Activated T-helper 1 cell treated with anti-CD3 and anti-CD28 coated beads, Interleukin-12 subunit alpha, Interleukin-12 subunit beta, Interleukin-2, Interleukin-4 antibody, amounts not matched to agents 30 ng/mL and 10 ng/mL and 1 ng/mL, durations not matched to agents 14 hours and 24 hours and 36 hours (primary cell): ENCODE measurements around the gene ZDHHC12. TPM values are rescaled to one million over a fixed set of nuclear protein-coding genes. Genes with fewer than 3 reads are reported as not detected.

ENCODE experiments used
- DNase-seq: peaks from one replicate; pipeline ENCODE4 v3.0.0; 2021; ENCODE audit warnings: low spot score
- H3K27ac Mint-ChIP-seq: one replicate; pipeline ENCODE4 v1.8.0; 2021; ENCODE audit warnings: mild to moderate bottlenecking, mixed read lengths
- H3K27me3 Mint-ChIP-seq: one replicate; pipeline ENCODE4 v1.8.0; 2022; ENCODE audit warnings: mild to moderate bottlenecking, moderate library complexity, mixed read lengths; ENCODE audit not compliant: insufficient read depth
- H3K36me3 Mint-ChIP-seq: one replicate; pipeline ENCODE4 v1.8.0; 2021; ENCODE audit warnings: low read depth, mixed read lengths
- H3K4me1 Mint-ChIP-seq: one replicate; pipeline ENCODE4 v1.8.0; 2021; ENCODE audit warnings: low read depth, mixed read lengths
- H3K4me3 Mint-ChIP-seq: one replicate; pipeline ENCODE4 v1.8.0; 2021; ENCODE audit warnings: mild to moderate bottlenecking, moderate library complexity, mixed read lengths
- H3K9me3 Mint-ChIP-seq: one replicate; pipeline ENCODE4 v1.8.0; 2021; ENCODE audit warnings: mixed read lengths
- intact Hi-C: fragments of 100-400 bp; cut with micrococcal nuclease; formaldehyde crosslinking; loops from one replicate; pipeline ENCODE4 v1.15.1; 2024
- total RNA-seq: library from RNA; stranded (reverse); gene quantifications from 2 replicates; pipeline ENCODE4 v1.2.3, GENCODE V29; 2022

Gene ZDHHC12
- total RNA-seq, 1 donor from 2014 or later: 51.7 TPM

- no peaks in the 10 kb centered on the region for H3K27me3 Mint-ChIP-seq
- H3K27ac Mint-ChIP-seq: no peak overlapping the region
- no peaks in the 10 kb centered on the region for H3K4me1 Mint-ChIP-seq
- intact Hi-C loops: no loop called here
- no peaks in the 10 kb centered on the region for H3K36me3 Mint-ChIP-seq
- no peaks in the 10 kb centered on the region for H3K9me3 Mint-ChIP-seq
- H3K4me3 Mint-ChIP-seq: no peak overlapping the region
- DNase-seq: no peak
These were observed 27.1 kb upstream of the ZDHHC12 start for GRCh38 chr9:128750926-128751595.

- H3K4me3 Mint-ChIP-seq: no peak overlapping the region
- no peak for DNase-seq
- no peaks in the 10 kb centered on the region for H3K4me1 Mint-ChIP-seq
- H3K36me3 Mint-ChIP-seq: no peaks in the 10 kb centered on the region
- intact Hi-C loops: no loop called here
- no peaks in the 10 kb centered on the region for H3K27me3 Mint-ChIP-seq
- no peaks in the 10 kb centered on the region for H3K9me3 Mint-ChIP-seq
- no peak overlapping the region for H3K27ac Mint-ChIP-seq
These were observed 23.3 kb upstream of the ZDHHC12 start for GRCh38 chr9:128747241-128747640.

GRCh38 chr9:128743421-128743820 is 19.5 kb upstream of the ZDHHC12 start:
- peaks cover 3% of the 10 kb centered on the region for H3K36me3 Mint-ChIP-seq
- intact Hi-C loops: no loop called here
- H3K27ac Mint-ChIP-seq: no peak overlapping the region
- no peaks in the 10 kb centered on the region for H3K4me1 Mint-ChIP-seq
- no peak overlapping the region for H3K4me3 Mint-ChIP-seq
- no peaks in the 10 kb centered on the region for H3K9me3 Mint-ChIP-seq
- H3K27me3 Mint-ChIP-seq: no peaks in the 10 kb centered on the region
- DNase-seq: no peak

- DNase-seq: no peak
- H3K4me1 Mint-ChIP-seq: no peaks in the 10 kb centered on the region
- no peak overlapping the region for H3K4me3 Mint-ChIP-seq
- intact Hi-C loops: no loop called here
- no peaks in the 10 kb centered on the region for H3K9me3 Mint-ChIP-seq
- no peak overlapping the region for H3K27ac Mint-ChIP-seq
- peaks cover 3% of the 10 kb centered on the region for H3K36me3 Mint-ChIP-seq
- no peaks in the 10 kb centered on the region for H3K27me3 Mint-ChIP-seq
These were observed 18.5 kb upstream of the ZDHHC12 start for GRCh38 chr9:128742401-128742800.

GRCh38 chr9:128735373-128735772 is 11.4 kb upstream of the ZDHHC12 start:
- intact Hi-C loops: no loop called here
- no peak overlapping the region for H3K4me3 Mint-ChIP-seq
- no peak for DNase-seq
- no peaks in the 10 kb centered on the region for H3K27me3 Mint-ChIP-seq
- no peaks in the 10 kb centered on the region for H3K9me3 Mint-ChIP-seq
- no peak overlapping the region for H3K27ac Mint-ChIP-seq
- H3K4me1 Mint-ChIP-seq: no peaks in the 10 kb centered on the region
- H3K36me3 Mint-ChIP-seq: peaks cover 8% of the 10 kb centered on the region

GRCh38 chr9:128733256-128733655 is 9.3 kb upstream of the ZDHHC12 start:
- Mint-ChIP-seq H3K4me1 (no peaks in the 10 kb centered on the region), H3K36me3 (peaks cover 5% of the 10 kb centered on the region), H3K27me3 (no peaks in the 10 kb centered on the region), H3K27ac (no peak overlapping the region), H3K4me3 (no peak overlapping the region), H3K9me3 (no peaks in the 10 kb centered on the region)
- intact Hi-C loops: loop anchor here (2.0 kb wide), 1 partner anchor 54 kb away; the partner anchor contains the start of gene TBC1D13
- DNase-seq: no peak

- H3K4me3 Mint-ChIP-seq: no peak overlapping the region
- intact Hi-C loops: loop anchor here (2.0 kb wide), 1 partner anchor 54 kb away; the partner anchor contains the start of gene TBC1D13
- peaks cover 5% of the 10 kb centered on the region for H3K36me3 Mint-ChIP-seq
- H3K27me3 Mint-ChIP-seq: no peaks in the 10 kb centered on the region
- DNase-seq: no peak
- H3K9me3 Mint-ChIP-seq: no peaks in the 10 kb centered on the region
- H3K27ac Mint-ChIP-seq: no peak overlapping the region
- H3K4me1 Mint-ChIP-seq: peaks cover 2% of the 10 kb centered on the region
These were observed 8.6 kb upstream of the ZDHHC12 start for GRCh38 chr9:128732576-128732975.

- intact Hi-C loops: loop anchor here (2.0 kb wide), 1 partner anchor 55 kb away; the partner anchor contains the start of gene TBC1D13
- no peak overlapping the region for H3K4me3 Mint-ChIP-seq
- no peaks in the 10 kb centered on the region for H3K9me3 Mint-ChIP-seq
- no peak for DNase-seq
- no peaks in the 10 kb centered on the region for H3K27me3 Mint-ChIP-seq
- H3K36me3 Mint-ChIP-seq: peaks cover 2% of the 10 kb centered on the region
- H3K4me1 Mint-ChIP-seq: peaks cover 5% of the 10 kb centered on the region
- H3K27ac Mint-ChIP-seq: no peak overlapping the region
These were observed 7.8 kb upstream of the ZDHHC12 start for GRCh38 chr9:128731691-128732090.

GRCh38 chr9:128731093-128731492 is 7.2 kb upstream of the ZDHHC12 start:
- no peak for DNase-seq
- no peak overlapping the region for H3K27ac Mint-ChIP-seq
- H3K36me3 Mint-ChIP-seq: peaks cover 2% of the 10 kb centered on the region
- intact Hi-C loops: no loop called here
- H3K4me3 Mint-ChIP-seq: no peak overlapping the region
- peaks cover 8% of the 10 kb centered on the region for H3K4me1 Mint-ChIP-seq
- no peaks in the 10 kb centered on the region for H3K9me3 Mint-ChIP-seq
- no peaks in the 10 kb centered on the region for H3K27me3 Mint-ChIP-seq

- Mint-ChIP-seq H3K4me1 (peaks cover 18% of the 10 kb centered on the region), H3K27ac (no peak overlapping the region), H3K27me3 (no peaks in the 10 kb centered on the region), H3K36me3 (no peaks in the 10 kb centered on the region), H3K9me3 (no peaks in the 10 kb centered on the region), H3K4me3 (no peak overlapping the region)
- intact Hi-C loops: loop anchor here (10.0 kb wide), 1 partner anchor 215 kb away; the partner anchor contains the start of genes DOLK and NUP188
- no peak for DNase-seq
These were observed 6.0 kb upstream of the ZDHHC12 start for GRCh38 chr9:128729766-128730517.

GRCh38 chr9:128729302-128729701 is 5.4 kb upstream of the ZDHHC12 start:
- H3K36me3 Mint-ChIP-seq: no peaks in the 10 kb centered on the region
- H3K27ac Mint-ChIP-seq: no peak overlapping the region
- no peak overlapping the region for H3K4me3 Mint-ChIP-seq
- intact Hi-C loops: loop anchor here (10.0 kb wide), 1 partner anchor 215 kb away; the partner anchor contains the start of genes DOLK and NUP188
- H3K9me3 Mint-ChIP-seq: no peaks in the 10 kb centered on the region
- no peaks in the 10 kb centered on the region for H3K27me3 Mint-ChIP-seq
- DNase-seq: no peak
- peaks cover 24% of the 10 kb centered on the region for H3K4me1 Mint-ChIP-seq

- no peaks in the 10 kb centered on the region for H3K36me3 Mint-ChIP-seq
- H3K27ac Mint-ChIP-seq: no peak overlapping the region
- H3K4me3 Mint-ChIP-seq: no peak overlapping the region
- intact Hi-C loops: loop anchor here (10.0 kb wide), 1 partner anchor 217 kb away; the partner anchor contains the start of genes DOLK and NUP188
- peaks cover 29% of the 10 kb centered on the region for H3K4me1 Mint-ChIP-seq
- no peaks in the 10 kb centered on the region for H3K27me3 Mint-ChIP-seq
- no peaks in the 10 kb centered on the region for H3K9me3 Mint-ChIP-seq
- DNase-seq: no peak
These were observed 4.4 kb upstream of the ZDHHC12 start for GRCh38 chr9:128728298-128728697.

- intact Hi-C loops: loop anchor here (10.0 kb wide), 1 partner anchor 217 kb away; the partner anchor contains the start of genes DOLK and NUP188
- H3K9me3 Mint-ChIP-seq: no peaks in the 10 kb centered on the region
- peaks cover 35% of the 10 kb centered on the region for H3K4me1 Mint-ChIP-seq
- H3K36me3 Mint-ChIP-seq: no peaks in the 10 kb centered on the region
- no peak for DNase-seq
- H3K4me3 Mint-ChIP-seq: no peak overlapping the region
- no peak overlapping the region for H3K27ac Mint-ChIP-seq
- no peaks in the 10 kb centered on the region for H3K27me3 Mint-ChIP-seq
These were observed 3.8 kb upstream of the ZDHHC12 start for GRCh38 chr9:128727640-128728248.
